ENCODE data around the gene FAM89B.

FAM89B gene

DNA sequence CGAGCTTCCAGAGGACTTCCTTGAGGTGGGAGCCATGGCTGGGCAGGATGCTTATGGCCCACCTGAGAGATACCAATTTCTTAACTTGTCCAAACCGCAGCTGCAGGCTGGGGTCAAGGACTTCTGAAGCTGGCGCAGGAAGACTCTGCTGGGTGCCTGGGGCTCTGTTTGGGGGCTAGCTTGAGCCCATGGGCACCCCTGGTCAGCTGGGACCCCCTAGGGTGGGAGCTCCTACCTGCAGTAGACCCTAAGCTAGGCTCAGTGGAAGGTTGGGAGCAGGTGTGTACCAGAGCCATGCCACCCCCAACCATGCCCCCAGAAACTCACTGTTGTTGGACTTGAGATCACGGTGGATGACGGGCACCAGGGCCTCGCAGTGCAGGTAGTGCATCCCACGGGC, 40.4 kb downstream of the FAM89B start:
- H3K9ac ChIP-seq: no peak overlapping the region
- H3K27me3 ChIP-seq (ENCODE audit: insufficient read depth, low read depth): no peaks in the 10 kb centered on the region
- H3K4me3 ChIP-seq (IDR thresholded peaks at IDR 0.05; ENCODE audit: insufficient read depth, low read depth, low read length): no peak overlapping the region
- H3K36me3 ChIP-seq (ENCODE audit: insufficient read depth): no peaks in the 10 kb centered on the region
- no peak overlapping the region for H2AFZ ChIP-seq (ENCODE audit: low read depth)
- peaks cover 33% of the 10 kb centered on the region for H3K79me2 ChIP-seq (ENCODE audit: insufficient read depth, low read depth)
- H3K4me1 ChIP-seq (ENCODE audit: low read depth, poor library complexity, severe bottlenecking): peaks cover 36% of the 10 kb centered on the region
- TF ChIP-seq, protein P1, sequence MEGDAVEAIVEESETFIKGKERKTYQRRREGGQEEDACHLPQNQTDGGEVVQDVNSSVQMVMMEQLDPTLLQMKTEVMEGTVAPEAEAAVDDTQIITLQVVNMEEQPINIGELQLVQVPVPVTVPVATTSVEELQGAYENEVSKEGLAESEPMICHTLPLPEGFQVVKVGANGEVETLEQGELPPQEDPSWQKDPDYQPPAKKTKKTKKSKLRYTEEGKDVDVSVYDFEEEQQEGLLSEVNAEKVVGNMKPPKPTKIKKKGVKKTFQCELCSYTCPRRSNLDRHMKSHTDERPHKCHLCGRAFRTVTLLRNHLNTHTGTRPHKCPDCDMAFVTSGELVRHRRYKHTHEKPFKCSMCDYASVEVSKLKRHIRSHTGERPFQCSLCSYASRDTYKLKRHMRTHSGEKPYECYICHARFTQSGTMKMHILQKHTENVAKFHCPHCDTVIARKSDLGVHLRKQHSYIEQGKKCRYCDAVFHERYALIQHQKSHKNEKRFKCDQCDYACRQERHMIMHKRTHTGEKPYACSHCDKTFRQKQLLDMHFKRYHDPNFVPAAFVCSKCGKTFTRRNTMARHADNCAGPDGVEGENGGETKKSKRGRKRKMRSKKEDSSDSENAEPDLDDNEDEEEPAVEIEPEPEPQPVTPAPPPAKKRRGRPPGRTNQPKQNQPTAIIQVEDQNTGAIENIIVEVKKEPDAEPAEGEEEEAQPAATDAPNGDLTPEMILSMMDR (conservative IDR thresholded peaks at IDR 0.05; ENCODE audit: low read depth, low read length): no peak
- H3K27ac ChIP-seq: no peak overlapping the region
- peak overlapping the region; percentile 36; the same call in 1 of the 2 replicates for H3K4me2 ChIP-seq
- H4K20me1 ChIP-seq (ENCODE audit: insufficient read depth): no peaks in the 10 kb centered on the region

DNA sequence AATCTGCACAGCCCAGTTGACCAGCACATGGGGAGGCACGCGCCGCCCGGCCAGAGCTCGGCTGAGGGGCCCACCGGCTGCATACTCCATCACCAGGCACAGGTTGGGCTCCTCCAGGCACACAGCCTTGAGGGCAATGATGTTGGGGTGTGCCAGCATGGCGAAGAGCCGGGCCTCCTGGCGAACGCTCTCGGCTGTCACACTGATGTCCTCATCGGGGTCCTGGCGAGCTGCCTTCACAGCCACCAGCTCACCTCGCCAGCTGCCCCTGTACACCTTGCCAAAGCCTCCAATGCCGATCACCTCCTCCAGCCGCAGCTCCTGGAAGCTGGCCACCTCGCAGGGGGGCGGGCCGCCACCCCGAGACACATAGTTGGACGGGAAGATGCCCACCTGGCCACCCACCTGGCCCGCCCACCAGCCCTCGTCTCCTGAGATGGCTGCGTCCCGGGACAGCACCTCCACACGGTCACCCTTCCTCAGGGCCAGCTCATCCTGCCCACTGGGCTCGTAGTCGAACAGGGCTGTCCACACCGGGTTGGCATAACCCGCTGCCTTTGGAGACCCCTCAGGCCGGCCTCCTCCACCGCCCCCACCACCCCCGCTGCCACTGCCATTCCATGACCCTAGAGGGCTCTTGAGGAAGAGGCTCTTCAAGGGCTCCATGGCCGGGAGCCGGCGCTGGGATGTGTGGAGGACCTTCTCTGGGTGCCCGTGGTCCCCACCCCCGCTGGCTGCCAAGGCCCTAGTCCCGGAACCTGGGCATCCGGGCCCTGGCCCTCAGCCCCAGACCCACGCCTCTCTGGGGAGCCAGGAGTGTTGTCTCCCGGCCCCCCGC, 41.0 kb downstream of the FAM89B start:
- Histone ChIP-seq H3K27me3 (ENCODE audit: insufficient read depth, low read depth) (no peaks in the 10 kb centered on the region), H3K27ac (peak overlapping the region; percentile 71), H3K4me3 (IDR thresholded peaks at IDR 0.05; ENCODE audit: insufficient read depth, low read depth, low read length) (peak overlapping the region; percentile 23), H3K9ac (peak overlapping the region; percentile 70), H3K4me1 (ENCODE audit: low read depth, poor library complexity, severe bottlenecking) (peaks cover 39% of the 10 kb centered on the region), H2AFZ (ENCODE audit: low read depth) (peak overlapping the region; percentile 71; the same call in 1 of the 2 replicates), H3K4me2 (peak overlapping the region; percentile 36), H3K79me2 (ENCODE audit: insufficient read depth, low read depth) (peaks cover 36% of the 10 kb centered on the region), H3K36me3 (ENCODE audit: insufficient read depth) (no peaks in the 10 kb centered on the region), H4K20me1 (ENCODE audit: insufficient read depth) (no peaks in the 10 kb centered on the region)
- TF ChIP-seq, protein P1 (conservative IDR thresholded peaks at IDR 0.05; ENCODE audit: low read depth, low read length): no peak

DNA sequence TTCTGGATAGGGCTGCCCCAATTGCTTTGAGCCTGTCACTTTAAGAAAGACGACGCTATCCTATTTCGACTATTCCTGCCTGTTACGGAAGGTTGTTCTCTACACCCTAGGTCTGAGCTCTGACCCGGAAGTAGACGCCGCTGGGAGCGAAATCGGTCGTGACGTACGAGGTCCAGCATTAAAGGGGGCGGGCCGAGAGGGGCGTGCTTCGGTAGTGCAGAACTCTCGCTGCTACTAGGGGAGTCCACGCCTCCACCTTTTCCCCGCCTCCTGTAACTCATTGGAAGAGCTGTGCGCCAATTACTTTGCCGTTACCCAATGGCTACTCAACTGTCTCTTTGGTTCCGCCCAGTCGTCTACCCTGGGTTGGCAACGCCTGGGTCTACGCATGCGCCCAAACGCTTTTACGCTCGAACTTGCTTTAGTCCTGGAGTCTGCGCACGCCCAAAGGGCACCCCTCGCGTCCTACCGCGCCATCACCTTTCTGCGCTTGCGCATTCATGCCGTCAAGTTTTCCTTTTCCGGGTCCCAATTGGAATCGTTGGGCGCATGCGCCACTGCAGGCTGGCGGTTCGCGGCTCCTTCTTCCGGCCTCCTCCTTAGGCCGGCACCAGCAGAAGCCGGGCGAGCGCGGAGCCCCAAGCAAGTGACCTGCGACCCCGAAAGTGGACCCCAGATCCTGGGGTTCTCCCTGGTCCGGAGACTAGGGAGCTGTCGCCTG, 43.1 kb downstream of the FAM89B start, which contains the start of gene PCNX3:
PCNX3 (plus strand) TSS at position 548 of the 721 bp plus-strand sequence. CDS start 536 bp downstream, outside the sequence.
- Histone ChIP-seq H3K27me3 (ENCODE audit: insufficient read depth, low read depth) (no peaks in the 10 kb centered on the region), H3K4me2 (peak within 1 kb of the TSS; percentile 97), H3K79me2 (ENCODE audit: insufficient read depth, low read depth) (peaks cover 42% of the 10 kb centered on the region), H2AFZ (ENCODE audit: low read depth) (peak within 1 kb of the TSS; percentile 12; the same call in 1 of the 2 replicates), H3K27ac (peak within 1 kb of the TSS; percentile 71), H3K4me3 (IDR thresholded peaks at IDR 0.05; ENCODE audit: insufficient read depth, low read depth, low read length) (peak within 1 kb of the TSS; percentile 49), H3K9ac (peak within 1 kb of the TSS; percentile 70), H4K20me1 (ENCODE audit: insufficient read depth) (no peaks in the 10 kb centered on the region), H3K36me3 (ENCODE audit: insufficient read depth) (no peaks in the 10 kb centered on the region), H3K4me1 (ENCODE audit: low read depth, poor library complexity, severe bottlenecking) (peaks cover 39% of the 10 kb centered on the region)
- TF ChIP-seq, protein P1 (conservative IDR thresholded peaks at IDR 0.05; ENCODE audit: low read depth, low read length): no peak

DNA sequence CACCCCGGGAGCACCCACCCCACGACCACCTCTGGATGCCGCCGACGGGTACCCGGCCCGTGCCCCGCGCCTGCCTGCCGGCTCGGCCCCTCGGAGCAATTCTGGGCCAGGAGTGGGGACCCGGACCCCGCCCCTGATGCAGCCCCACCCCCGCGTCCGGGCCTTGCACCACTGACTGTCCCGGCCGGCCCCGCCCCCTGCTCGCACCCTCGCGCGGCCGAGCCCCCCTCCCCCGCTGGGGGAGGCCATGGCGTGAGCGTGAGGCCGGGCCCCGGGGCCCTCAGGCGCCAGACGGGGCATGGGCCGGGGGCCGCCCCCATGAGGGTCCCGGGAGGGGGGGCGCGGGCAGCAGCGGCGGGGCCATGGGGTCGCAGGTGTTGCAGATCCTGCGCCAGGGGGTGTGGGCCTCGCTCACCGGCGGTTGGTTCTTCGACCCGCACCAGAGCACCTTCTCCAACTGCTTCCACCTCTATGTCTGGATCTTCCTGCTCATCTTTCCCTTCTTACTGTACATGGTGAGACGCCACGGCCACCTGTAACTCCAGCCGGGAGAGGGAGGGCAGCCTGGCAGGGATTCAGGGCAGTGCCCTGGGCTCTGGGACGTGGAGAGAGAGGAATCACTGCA, 43.7 kb downstream of the FAM89B start:
- Histone ChIP-seq H2AFZ (ENCODE audit: low read depth) (no peak overlapping the region), H3K27ac (peak overlapping the region; percentile 44), H4K20me1 (ENCODE audit: insufficient read depth) (no peaks in the 10 kb centered on the region), H3K4me3 (IDR thresholded peaks at IDR 0.05; ENCODE audit: insufficient read depth, low read depth, low read length) (no peak overlapping the region), H3K4me2 (peak overlapping the region; percentile 97), H3K9ac (peak overlapping the region; percentile 55), H3K36me3 (ENCODE audit: insufficient read depth) (no peaks in the 10 kb centered on the region), H3K27me3 (ENCODE audit: insufficient read depth, low read depth) (no peaks in the 10 kb centered on the region), H3K4me1 (ENCODE audit: low read depth, poor library complexity, severe bottlenecking) (peaks cover 35% of the 10 kb centered on the region), H3K79me2 (ENCODE audit: insufficient read depth, low read depth) (peaks cover 42% of the 10 kb centered on the region)
- TF ChIP-seq, protein P1 (conservative IDR thresholded peaks at IDR 0.05; ENCODE audit: low read depth, low read length): no peak

Data from KMS-11 (cell line).